Anterior cingulate cortex (tissue), 58 donors: ENCODE results near the gene IL1RN.
"Not testable (repeated sequence)": the region's sequence is repeated elsewhere in the genome, so short reads cannot be mapped to it uniquely, and the experiment has no call there.

Source experiments
- DNase-seq, 58 donors: peaks; one replicate each; lab custom pipeline; 2025; lab: John Stamatoyannopoulos, UW

The IL1RN gene

GRCh38 chr2:113126845-113127645 lies at the start of gene IL1RN:
Gene IL1RN, plus strand, starts transcription at chr2:113127598. Its CDS starts 27 bp downstream, at chr2:113127625.
- peak in 2 of 58 donors; percentile 10 to 12 for DNase-seq

GRCh38 chr2:113077921-113078320 lies 49.5 kb upstream of the IL1RN start:
- DNase-seq: peak in 3 of 58 donors; percentile 3 to 13 (median 5)

GRCh38 chr2:113078350-113078839 lies 49.0 kb upstream of the IL1RN start:
- DNase-seq: peak in 1 of 58 donors; percentile 51

GRCh38 chr2:113079131-113079530 lies 48.3 kb upstream of the IL1RN start:
- no peak for DNase-seq

GRCh38 chr2:113080134-113080533 lies 47.3 kb upstream of the IL1RN start:
- peak in 5 of 58 donors; percentile 1 to 11 (median 3) for DNase-seq

- DNase-seq: no peak
Observed at GRCh38 chr2:113081488-113082210, 45.7 kb upstream of the IL1RN start.

- DNase-seq: no peak
Observed at GRCh38 chr2:113083296-113083695, 44.1 kb upstream of the IL1RN start.

GRCh38 chr2:113084249-113085000 lies 43.0 kb upstream of the IL1RN start:
- DNase-seq: no peak

GRCh38 chr2:113085542-113085941 lies 41.9 kb upstream of the IL1RN start:
- no peak for DNase-seq

- no peak for DNase-seq
Observed at GRCh38 chr2:113088213-113088992, 39.0 kb upstream of the IL1RN start.

- no peak for DNase-seq
Observed at GRCh38 chr2:113089916-113090315, 37.5 kb upstream of the IL1RN start.

- no peak for DNase-seq
Observed at GRCh38 chr2:113091231-113091896, 36.0 kb upstream of the IL1RN start.

GRCh38 chr2:113092864-113093612 lies 34.4 kb upstream of the IL1RN start:
- DNase-seq: no peak

GRCh38 chr2:113093613-113093977 lies 33.8 kb upstream of the IL1RN start:
- no peak for DNase-seq

GRCh38 chr2:113096306-113096705 lies 31.1 kb upstream of the IL1RN start:
- DNase-seq: not testable (repeated sequence)

- DNase-seq: not testable (repeated sequence)
Observed at GRCh38 chr2:113096842-113097618, 30.4 kb upstream of the IL1RN start.

- DNase-seq: no peak
Observed at GRCh38 chr2:113098041-113098440, 29.4 kb upstream of the IL1RN start.

GRCh38 chr2:113098532-113098931 lies 28.9 kb upstream of the IL1RN start:
- DNase-seq: no peak
